HCT116 (cell line): ENCODE results near the gene ANKZF1.

ENCODE experiments used
- CTCF ChIP-seq, 3 experiments: fragments of 200-600 bp in 1 of 3; sonication (generic) in 1 of 3; IDR thresholded peaks in 2 of 3; conservative IDR thresholded peaks in 1 of 3; 2 replicates each; pipeline ENCODE4 v1.5.1; 2012 to 2017; ENCODE audit warnings: low read depth in 2 of 3, low read length in 2 of 3, antibody characterized with exemption in 1 of 3, borderline replicate concordance in 1 of 3, control low read depth in 1 of 3, mild to moderate bottlenecking in 1 of 3, mixed read lengths in 1 of 3, mixed run types in 1 of 3, moderate library complexity in 1 of 3; ENCODE audit not compliant: insufficient read depth in 1 of 3
- EGR1 ChIP-seq: IDR thresholded peaks from 2 replicates; pipeline ENCODE4 v1.6.1; 2012; ENCODE audit warnings: low read depth
- EZH2 ChIP-seq: fragments of 200-600 bp; sonication (generic); IDR thresholded peaks from 2 replicates; pipeline ENCODE4 v1.6.1; 2017; ENCODE audit warnings: antibody characterized with exemption, mixed run types
- MAX ChIP-seq: IDR thresholded peaks from 2 replicates; pipeline ENCODE4 v1.6.1; 2012
- POLR2A ChIP-seq: IDR thresholded peaks from 2 replicates; pipeline ENCODE4 v1.7.0; 2011; ENCODE audit warnings: borderline replicate concordance; ENCODE audit not compliant: insufficient read depth, insufficient read length; ENCODE audit errors: extremely low read depth
- POLR2AphosphoS5 ChIP-seq: IDR thresholded peaks from 2 replicates; pipeline ENCODE4 v1.6.1; 2011; ENCODE audit warnings: mild to moderate bottlenecking, low read depth, low read length, moderate library complexity
- SP1 ChIP-seq: IDR thresholded peaks from 2 replicates; pipeline ENCODE4 v1.6.1; 2012; ENCODE audit warnings: low read depth

GRCh38 chr2:219279916-219280516, 50.4 kb downstream of the ANKZF1 start:
- TF ChIP-seq POLR2A (no peak), SP1 (no peak), MAX (no peak), EZH2 (no peak), EGR1 (no peak), CTCF (IDR thresholded peaks at IDR 0.05 in 2 of 3, conservative IDR thresholded peaks at IDR 0.05 in 1 of 3; ENCODE audit: borderline replicate concordance in 1 of 3, insufficient read depth in 1 of 3, low read depth in 2 of 3, low read length in 2 of 3) (peak in 1 of 3 experiments; percentile 1; a peak in 1 of 6 replicates), POLR2AphosphoS5 (no peak)
